Neural cell (in vitro differentiated cells): ENCODE data around the gene PLD4. TPM values are rescaled to one million over a fixed set of nuclear protein-coding genes. Genes with fewer than 3 reads are reported as not detected.

Source experiments
- H2AFZ ChIP-seq: fragments of 200-600, 300-800 bp; sonication (generic), shearing (Covaris generic); 2 replicates; pipeline ENCODE4 v1.6.0; 2014; ENCODE audit warnings: low read depth, mild to moderate bottlenecking, antibody characterized with exemption, low read length, moderate library complexity
- H3F3A ChIP-seq: fragments of 200-600 bp; shearing (Covaris generic); 2 replicates; pipeline ENCODE4 v1.6.1; 2016; ENCODE audit warnings: mild to moderate bottlenecking, moderate library complexity, mixed read lengths, antibody characterized with exemption, low read length; ENCODE audit not compliant: insufficient read depth, poor library complexity, severe bottlenecking
- H3K27ac ChIP-seq: fragments of 200-600, 300-800 bp; sonication (generic), shearing (Covaris generic); 2 replicates; pipeline ENCODE4 v1.5.1; 2014; ENCODE audit warnings: mild to moderate bottlenecking, low read length, moderate library complexity
- H3K27me3 ChIP-seq: fragments of 300-800, 200-600 bp; sonication (generic), shearing (Covaris generic); 2 replicates; pipeline ENCODE4 v1.6.0; 2014; ENCODE audit warnings: mild to moderate bottlenecking, low read depth, low read length, moderate library complexity; ENCODE audit not compliant: insufficient read depth
- H3K36me3 ChIP-seq: fragments of 300-800, 200-600 bp; sonication (generic), shearing (Covaris generic); 2 replicates; pipeline ENCODE4 v1.5.1; 2014; ENCODE audit warnings: mild to moderate bottlenecking, antibody characterized with exemption, low read length, moderate library complexity; ENCODE audit not compliant: insufficient read depth
- H3K4me2 ChIP-seq: fragments of 300-800, 200-600 bp; sonication (generic), shearing (Covaris generic); 2 replicates; pipeline ENCODE4 v1.6.0; 2014; ENCODE audit warnings: mild to moderate bottlenecking, low read length
- H3K4me3 ChIP-seq: fragments of 300-800, 200-600 bp; sonication (generic), shearing (Covaris generic); 2 replicates; pipeline ENCODE4 v1.5.1; 2014; ENCODE audit warnings: mild to moderate bottlenecking, low read length, moderate library complexity
- H3K79me2 ChIP-seq: fragments of 200-600 bp; shearing (Covaris generic); replicated peaks from 2 replicates; pipeline ENCODE4 v1.6.0; 2014; ENCODE audit warnings: mild to moderate bottlenecking, low read length, moderate library complexity; ENCODE audit not compliant: insufficient read depth
- H3K9ac ChIP-seq: fragments of 300-800, 200-600 bp; sonication (generic), shearing (Covaris generic); 2 replicates; pipeline ENCODE4 v1.6.1; 2016; ENCODE audit warnings: mild to moderate bottlenecking, low read length, mixed read lengths
- H3K9me2 ChIP-seq: fragments of 200-600 bp; shearing (Covaris generic); 2 replicates; pipeline ENCODE4 v1.6.1; 2016; ENCODE audit warnings: mild to moderate bottlenecking, low read length, mixed read lengths; ENCODE audit not compliant: insufficient read depth
- H3K9me3 ChIP-seq: fragments of 200-600, 300-800 bp; sonication (generic), shearing (Covaris generic); 2 replicates; pipeline ENCODE4 v1.6.1; 2016; ENCODE audit warnings: mild to moderate bottlenecking, mixed run types, low read length, moderate library complexity, mixed read lengths
- H4K20me1 ChIP-seq: fragments of 200-600 bp; shearing (Covaris generic); 2 replicates; pipeline ENCODE4 v1.6.1; 2016; ENCODE audit warnings: mild to moderate bottlenecking, mixed run types; ENCODE audit not compliant: insufficient read depth
- CTCF ChIP-seq: fragments of 450-650 bp; IDR thresholded peaks from 2 replicates; pipeline ENCODE4 v1.5.1; 2014; ENCODE audit warnings: antibody characterized with exemption, mild to moderate bottlenecking, moderate library complexity; ENCODE audit not compliant: poor library complexity, severe bottlenecking
- EP300 ChIP-seq: fragments of 450-650 bp; conservative IDR thresholded peaks from 2 replicates; pipeline ENCODE4 v1.6.1; 2014; ENCODE audit warnings: antibody characterized with exemption, mild to moderate bottlenecking, moderate library complexity; ENCODE audit not compliant: poor library complexity, severe bottlenecking
- EZH2 ChIP-seq: fragments of 200-600, 300-800 bp; shearing (Covaris generic), sonication (generic); IDR thresholded peaks from 2 replicates; pipeline ENCODE4 v1.6.1; 2014; ENCODE audit warnings: antibody characterized with exemption, low read length, borderline replicate concordance, mild to moderate bottlenecking; ENCODE audit not compliant: insufficient read depth, poor library complexity, severe bottlenecking
- MXI1 ChIP-seq: fragments of 450-650 bp; conservative IDR thresholded peaks from 2 replicates; pipeline ENCODE4 v1.6.1; 2014; ENCODE audit warnings: antibody characterized with exemption, mild to moderate bottlenecking; ENCODE audit not compliant: poor library complexity, severe bottlenecking
- POLR2AphosphoS5 ChIP-seq: IDR thresholded peaks from 2 replicates; pipeline ENCODE4 v1.6.1; 2012
- RAD21 ChIP-seq: fragments of 450-650 bp; conservative IDR thresholded peaks from 2 replicates; pipeline ENCODE4 v1.6.1; 2014; ENCODE audit warnings: antibody characterized with exemption, mild to moderate bottlenecking, moderate library complexity
- REST ChIP-seq: IDR thresholded peaks from 2 replicates; pipeline ENCODE4 v1.6.1; 2012; ENCODE audit warnings: borderline replicate concordance
- SMC3 ChIP-seq: fragments of 450-650 bp; conservative IDR thresholded peaks from 2 replicates; pipeline ENCODE4 v1.6.1; 2014; ENCODE audit warnings: antibody characterized with exemption, mild to moderate bottlenecking, moderate library complexity; ENCODE audit not compliant: poor library complexity
- TAF1 ChIP-seq: IDR thresholded peaks from 2 replicates; pipeline ENCODE4 v1.6.1; 2012; ENCODE audit warnings: low read depth
- polyA plus RNA-seq: library from polyadenylated mRNA; depleted of rRNA; stranded (reverse); fragments of >200 nt; gene quantifications from 2 replicates; pipeline ENCODE4 v1.2.3, GENCODE V29; 2014

Gene PLD4
- polyA plus RNA-seq, 1 donor from 2014 or later, result not detected

- TF ChIP-seq EZH2 (no peak), RAD21 (no peak), EP300 (no peak), MXI1 (no peak), SMC3 (no peak), REST (no peak), CTCF (no peak)
- no peak overlapping the region for H3K27ac ChIP-seq
- H3K4me2 ChIP-seq, result no peak overlapping the region
- H3K9me2 ChIP-seq, result no peaks in the 10 kb centered on the region
- H4K20me1 ChIP-seq, result no peaks in the 10 kb centered on the region
- H3K9ac ChIP-seq, result no peak overlapping the region
- H3F3A ChIP-seq, result no peaks in the 10 kb centered on the region
- H3K4me3 ChIP-seq, result no peak overlapping the region
- H3K36me3 ChIP-seq, result peaks cover 10% of the 10 kb centered on the region
- no peak overlapping the region for H2AFZ ChIP-seq
- no peaks in the 10 kb centered on the region for H3K27me3 ChIP-seq
- H3K9me3 ChIP-seq, result no peaks in the 10 kb centered on the region
- no peaks in the 10 kb centered on the region for H3K79me2 ChIP-seq
Observed at GRCh38 chr14:104892531-104893434, 31.9 kb upstream of the PLD4 start.

- H3K9ac ChIP-seq, result no peak overlapping the region
- no peaks in the 10 kb centered on the region for H3K79me2 ChIP-seq
- no peaks in the 10 kb centered on the region for H4K20me1 ChIP-seq
- no peaks in the 10 kb centered on the region for H3K9me3 ChIP-seq
- H2AFZ ChIP-seq, result no peak overlapping the region
- no peaks in the 10 kb centered on the region for H3K9me2 ChIP-seq
- no peak overlapping the region for H3K4me2 ChIP-seq
- no peaks in the 10 kb centered on the region for H3F3A ChIP-seq
- TF ChIP-seq SMC3, result no peak
- no peak for TF ChIP-seq RAD21
- no peak for TF ChIP-seq TAF1
- TF ChIP-seq POLR2AphosphoS5, result no peak
- no peak for TF ChIP-seq MXI1
- no peak for TF ChIP-seq EP300
- H3K36me3 ChIP-seq, result peaks cover 8% of the 10 kb centered on the region
- no peak overlapping the region for H3K27ac ChIP-seq
- H3K4me3 ChIP-seq, result no peak overlapping the region
- H3K27me3 ChIP-seq, result no peaks in the 10 kb centered on the region
Observed at GRCh38 chr14:104893435-104894207, 31.1 kb upstream of the PLD4 start.
